CD4-positive, alpha-beta T cell treated with Interferon alpha-2 for 1 hour (primary cell): ENCODE results near the gene UIMC1.
A peak's percentile ranks its signal among the peaks of the same experiment; 100 is the strongest.
"Not testable (repeated sequence)": the region's sequence is repeated elsewhere in the genome, so short reads cannot be mapped to it uniquely, and the experiment has no call there.

Experiments used
- DNase-seq, 2 donors: peaks; one replicate each; pipeline ENCODE4 v3.0.0-alpha.2; 2020 to 2022

UIMC1 gene

GRCh38 chr5:177005619-177006264 lies 837 bp downstream of the UIMC1 start:
- peak; percentile 46 to 59 for DNase-seq

GRCh38 chr5:177004961-177005360 lies 1.6 kb downstream of the UIMC1 start:
- DNase-seq: no peak

DNA sequence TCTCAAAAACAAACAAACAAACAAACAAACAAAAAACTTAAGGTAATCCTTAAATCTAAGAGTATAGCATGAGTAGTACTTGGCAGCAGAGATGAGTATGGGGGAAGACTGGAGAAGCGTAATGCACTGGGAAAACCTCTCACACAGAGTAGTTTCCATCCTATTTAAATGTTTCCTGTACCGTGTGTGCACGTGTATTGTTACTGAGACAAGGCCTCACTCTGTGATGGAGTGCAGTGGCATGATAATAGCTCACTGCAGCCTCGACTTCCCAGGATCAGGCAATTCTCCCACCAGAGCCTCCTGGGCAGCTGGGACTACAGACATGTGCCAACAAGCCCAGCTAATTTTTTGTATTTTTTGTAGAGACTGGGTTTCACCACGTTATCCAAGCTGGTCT lies 2.9 kb downstream of the UIMC1 start:
- DNase-seq: no peak

GRCh38 chr5:176999526-176999925 lies 7.1 kb downstream of the UIMC1 start:
- DNase-seq: not testable (repeated sequence)

GRCh38 chr5:176998828-176999227 lies 7.8 kb downstream of the UIMC1 start:
- no peak for DNase-seq

DNA sequence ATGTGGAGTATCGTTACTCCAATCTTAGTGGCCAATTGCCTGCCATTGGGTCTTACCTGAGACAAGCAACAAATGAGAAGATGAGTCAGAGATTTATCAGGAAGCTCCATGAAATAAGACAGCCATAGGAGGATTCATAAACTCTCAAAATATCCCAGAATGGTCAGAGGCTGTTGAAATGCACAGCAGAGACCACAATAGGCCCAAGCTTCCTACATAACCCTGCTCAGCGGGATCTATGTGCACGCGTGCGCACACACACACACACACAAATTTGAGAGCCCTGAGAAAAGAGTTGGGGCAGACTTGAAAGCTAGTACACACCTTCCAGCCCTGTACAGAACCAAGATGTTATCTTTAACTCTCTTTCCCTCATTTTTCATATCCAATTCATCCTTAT lies 9.8 kb downstream of the UIMC1 start:
- no peak for DNase-seq

- DNase-seq: no peak
Measured at GRCh38 chr5:176995896-176996767, 10.4 kb downstream of the UIMC1 start.

DNA sequence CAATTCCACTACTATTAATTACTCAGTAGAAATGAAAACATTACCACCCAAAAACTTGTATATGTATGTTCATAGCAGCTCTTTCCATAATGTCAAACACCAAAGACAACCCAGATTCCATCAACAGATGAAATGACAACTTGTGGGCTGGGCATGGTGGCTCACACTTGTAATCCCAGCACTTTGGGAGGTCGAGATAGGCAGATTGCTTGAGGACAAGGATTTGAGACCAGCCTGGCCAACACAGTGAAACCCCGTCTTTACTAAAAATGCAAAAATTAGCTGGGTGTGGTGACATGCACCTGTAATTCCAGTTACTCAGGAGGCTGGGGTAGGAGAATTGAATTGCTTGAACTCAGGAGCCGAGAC lies 11.5 kb downstream of the UIMC1 start:
- DNase-seq: no peak

- DNase-seq: peak; percentile 8 to 70
Measured at GRCh38 chr5:176994460-176995121, 12.0 kb downstream of the UIMC1 start.

- not testable (repeated sequence) for DNase-seq
Measured at GRCh38 chr5:176993081-176993480, 13.5 kb downstream of the UIMC1 start.

- no peak for DNase-seq
Measured at GRCh38 chr5:176987583-176987982, 19.0 kb downstream of the UIMC1 start.

DNA sequence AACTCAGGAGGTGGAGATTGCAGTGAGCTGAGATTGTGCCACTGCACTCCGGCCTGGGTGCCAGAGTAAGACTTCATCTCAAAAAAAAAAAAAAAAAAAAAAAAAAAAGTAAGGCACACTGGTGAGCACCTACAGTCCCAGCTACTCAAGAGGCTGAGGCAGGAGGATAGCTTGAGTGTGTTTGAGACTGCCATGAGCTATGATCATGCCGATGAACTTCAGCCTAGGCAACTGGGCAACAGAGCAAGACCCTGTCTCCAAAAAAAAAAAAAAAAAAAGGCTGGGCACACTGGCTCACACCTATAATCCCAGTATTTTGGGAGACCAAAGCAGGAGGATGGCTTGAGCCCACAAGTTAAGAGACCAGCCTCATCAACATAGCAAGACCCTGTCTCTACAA lies 20.3 kb downstream of the UIMC1 start:
- no peak for DNase-seq

- DNase-seq: peak; percentile 33 to 53
Measured at GRCh38 chr5:176985516-176985915, 21.1 kb downstream of the UIMC1 start.

DNA sequence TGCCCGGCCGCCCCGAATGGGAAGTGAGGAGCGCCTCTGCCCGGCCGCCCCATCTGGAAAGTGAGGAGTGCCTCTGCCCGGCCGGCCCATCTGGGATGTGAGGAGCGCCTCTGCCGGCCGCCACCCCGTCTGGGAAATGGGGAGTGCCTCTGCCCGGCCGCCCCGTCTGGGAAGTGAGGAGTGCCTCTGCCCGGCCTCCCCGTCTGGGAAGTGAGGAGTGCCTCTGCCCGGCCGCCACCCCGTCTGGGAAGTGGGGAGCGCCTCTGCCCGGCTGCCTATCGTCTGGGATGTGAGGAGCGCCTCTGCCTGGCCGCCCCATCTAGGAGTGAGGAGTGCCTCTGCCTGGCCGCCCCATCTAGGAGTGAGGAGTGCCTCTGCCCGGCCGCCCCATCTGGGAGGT lies 22.4 kb downstream of the UIMC1 start:
- DNase-seq: not testable (repeated sequence)

GRCh38 chr5:176983593-176983992 lies 23.0 kb downstream of the UIMC1 start:
- DNase-seq: not testable (repeated sequence)

- not testable (repeated sequence) for DNase-seq
Measured at GRCh38 chr5:176983112-176983511, 23.5 kb downstream of the UIMC1 start.

- no peak for DNase-seq
Measured at GRCh38 chr5:176980818-176981217, 25.8 kb downstream of the UIMC1 start.

DNA sequence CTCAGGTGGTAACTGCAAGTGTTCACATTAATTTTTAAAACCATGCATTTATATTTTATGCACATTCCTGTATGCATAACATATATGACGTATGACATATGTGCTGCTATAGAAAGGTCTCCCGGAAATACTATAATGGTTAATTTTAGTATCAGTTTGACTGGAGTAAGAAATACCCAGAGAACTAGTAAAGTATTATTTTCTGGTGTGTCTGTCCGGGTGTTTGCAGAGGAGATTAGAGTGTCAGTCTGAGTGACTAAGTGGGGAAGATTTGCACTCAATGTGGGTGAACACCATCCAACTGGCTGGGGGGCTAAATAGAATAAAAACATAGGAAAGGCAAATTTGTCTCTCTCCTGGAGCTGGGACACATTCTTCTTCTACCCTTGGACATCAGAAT lies 26.9 kb downstream of the UIMC1 start:
- no peak for DNase-seq

- no peak for DNase-seq
Measured at GRCh38 chr5:176965633-176966032, 40.9 kb downstream of the UIMC1 start.

DNA sequence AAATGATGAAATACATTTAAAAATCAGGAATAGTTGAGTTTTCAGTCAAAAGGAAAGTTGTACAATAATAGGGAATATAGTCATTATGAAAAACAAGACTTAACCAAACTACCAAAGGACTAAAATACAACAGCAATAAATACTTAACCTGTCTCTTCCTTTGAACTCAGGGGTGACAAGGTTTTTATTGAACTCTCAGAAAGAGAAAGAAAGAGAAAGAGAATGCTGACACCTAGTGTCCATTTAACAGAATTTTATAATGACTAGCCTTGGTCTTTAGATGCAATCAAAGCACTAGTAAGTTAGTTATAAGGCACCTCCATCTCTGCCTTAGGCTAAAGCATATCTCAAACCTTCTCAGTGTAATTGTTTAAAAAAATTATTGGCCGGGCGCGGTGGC lies 47.5 kb downstream of the UIMC1 start:
- peak in 1 of 2 donors; percentile 49 for DNase-seq

DNA sequence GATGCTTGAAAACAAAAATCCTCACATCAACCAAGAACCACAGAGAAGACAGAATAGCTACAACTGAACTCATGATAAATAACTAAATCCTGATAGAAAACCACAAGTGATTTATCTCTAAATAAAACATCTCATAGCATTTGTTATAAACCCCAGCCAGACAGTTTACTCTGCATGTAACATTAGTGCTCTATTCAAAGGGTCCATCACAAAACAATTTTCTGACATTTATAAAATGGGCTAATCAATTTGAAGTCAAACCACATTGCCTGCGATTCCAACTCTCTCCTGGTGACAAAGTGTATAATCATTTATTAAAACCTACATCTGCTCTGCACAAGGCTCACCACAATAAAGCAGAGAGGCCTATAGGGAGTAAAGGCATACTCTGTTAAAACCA lies 49.8 kb downstream of the UIMC1 start:
- no peak for DNase-seq

DNA sequence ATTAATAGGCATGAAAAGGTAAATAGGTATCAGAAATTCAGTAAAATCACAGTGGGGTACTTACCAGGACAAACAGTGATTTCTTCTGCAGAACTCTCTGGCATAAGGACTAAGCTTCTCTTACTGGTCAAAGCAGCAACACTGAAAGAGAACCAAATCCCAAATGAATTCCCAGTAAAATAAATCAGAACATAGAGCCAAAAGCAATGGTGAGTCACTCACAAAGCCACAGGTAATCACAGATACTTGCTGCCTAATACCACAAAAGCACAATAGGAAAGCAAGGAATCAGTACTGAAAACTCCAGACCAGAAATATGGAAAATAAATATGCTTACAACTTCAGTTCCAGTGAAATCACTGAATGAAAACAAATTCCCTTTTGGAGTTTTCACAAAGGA lies 50.7 kb downstream of the UIMC1 start:
- DNase-seq: no peak

- DNase-seq: no peak
Measured at GRCh38 chr5:176954050-176954449, 52.5 kb downstream of the UIMC1 start.
